NCI-H524 (cell line): ENCODE data around the gene SLC16A8.

Experiments used
- DNase-seq, 2 experiments: peaks; one replicate each; lab custom pipeline; 2025; lab: John Stamatoyannopoulos, UW

The SLC16A8 gene

GRCh38 chr22:38112381-38112780 lies 28.4 kb upstream of the SLC16A8 start:
- DNase-seq = no peak

DNA sequence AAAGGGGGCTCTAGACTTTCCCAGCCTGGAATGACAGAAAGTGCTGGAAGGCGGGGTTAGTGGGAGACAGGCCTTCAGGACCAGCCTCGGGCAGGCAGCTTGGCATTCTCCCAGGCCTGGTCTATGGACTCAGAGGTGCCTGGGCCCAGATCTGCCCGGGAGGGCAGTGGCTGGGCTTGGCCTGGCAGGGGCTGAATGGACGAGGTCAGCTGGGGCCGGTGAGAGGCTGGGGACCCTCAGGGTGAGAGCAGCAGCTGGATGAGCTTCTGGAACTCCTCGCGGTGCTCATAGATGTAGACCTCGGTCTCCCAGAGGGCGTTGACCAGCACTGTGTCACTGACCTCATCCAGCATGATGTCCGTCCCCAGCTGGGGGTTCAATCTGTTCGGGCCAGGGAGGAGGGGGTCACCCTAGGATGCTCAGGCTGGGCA lies 28.0 kb upstream of the SLC16A8 start:
- DNase-seq = no peak

DNA sequence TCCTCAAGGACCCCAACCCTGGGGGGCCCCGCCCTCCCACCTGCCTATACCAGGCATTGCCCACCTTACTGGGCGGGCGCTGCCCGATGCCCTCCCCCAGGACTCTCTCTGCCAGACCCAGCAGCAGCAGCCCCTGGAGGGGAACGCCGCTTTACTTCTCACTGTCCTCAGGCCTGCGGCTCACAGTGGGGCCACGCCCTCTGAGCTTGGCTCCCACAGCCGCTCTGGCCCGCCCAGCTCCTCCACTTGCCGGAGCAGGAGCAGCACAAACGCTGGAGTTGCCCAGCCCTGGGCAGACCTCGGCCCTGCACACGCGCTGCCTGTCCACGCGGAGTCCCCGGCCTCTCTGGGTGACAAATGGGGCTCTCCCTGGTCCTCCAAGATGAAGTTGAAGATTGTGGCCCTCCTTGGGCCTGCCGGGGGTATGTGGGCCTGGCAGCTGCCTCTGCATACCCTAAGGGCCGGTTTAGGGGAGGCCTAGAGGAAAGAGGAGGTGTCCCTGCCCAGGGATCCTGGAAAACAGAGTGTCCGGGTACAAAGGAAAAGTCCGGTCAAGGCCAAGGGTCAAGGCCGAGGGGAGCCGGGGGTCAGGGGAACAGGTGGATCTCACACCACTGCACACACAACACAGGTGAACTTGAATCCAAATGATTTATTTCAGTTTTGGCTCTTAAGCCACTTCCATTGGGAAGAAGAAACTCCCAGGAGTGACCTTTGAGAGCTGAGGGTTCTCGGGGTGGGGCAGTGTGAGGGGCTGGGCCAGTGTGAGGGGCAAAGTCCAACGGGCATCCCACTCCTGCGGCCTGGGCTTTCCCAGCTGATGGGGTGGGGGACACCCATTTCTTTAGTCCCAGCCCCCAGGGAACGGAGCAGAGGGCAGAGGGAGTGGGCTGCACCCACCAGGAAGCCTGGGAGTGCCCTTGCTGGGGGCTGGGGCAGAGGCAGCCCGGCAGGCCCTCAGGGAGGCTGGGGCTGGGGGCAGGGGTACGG lies 27.2 kb upstream of the SLC16A8 start:
- no peak for DNase-seq

DNA sequence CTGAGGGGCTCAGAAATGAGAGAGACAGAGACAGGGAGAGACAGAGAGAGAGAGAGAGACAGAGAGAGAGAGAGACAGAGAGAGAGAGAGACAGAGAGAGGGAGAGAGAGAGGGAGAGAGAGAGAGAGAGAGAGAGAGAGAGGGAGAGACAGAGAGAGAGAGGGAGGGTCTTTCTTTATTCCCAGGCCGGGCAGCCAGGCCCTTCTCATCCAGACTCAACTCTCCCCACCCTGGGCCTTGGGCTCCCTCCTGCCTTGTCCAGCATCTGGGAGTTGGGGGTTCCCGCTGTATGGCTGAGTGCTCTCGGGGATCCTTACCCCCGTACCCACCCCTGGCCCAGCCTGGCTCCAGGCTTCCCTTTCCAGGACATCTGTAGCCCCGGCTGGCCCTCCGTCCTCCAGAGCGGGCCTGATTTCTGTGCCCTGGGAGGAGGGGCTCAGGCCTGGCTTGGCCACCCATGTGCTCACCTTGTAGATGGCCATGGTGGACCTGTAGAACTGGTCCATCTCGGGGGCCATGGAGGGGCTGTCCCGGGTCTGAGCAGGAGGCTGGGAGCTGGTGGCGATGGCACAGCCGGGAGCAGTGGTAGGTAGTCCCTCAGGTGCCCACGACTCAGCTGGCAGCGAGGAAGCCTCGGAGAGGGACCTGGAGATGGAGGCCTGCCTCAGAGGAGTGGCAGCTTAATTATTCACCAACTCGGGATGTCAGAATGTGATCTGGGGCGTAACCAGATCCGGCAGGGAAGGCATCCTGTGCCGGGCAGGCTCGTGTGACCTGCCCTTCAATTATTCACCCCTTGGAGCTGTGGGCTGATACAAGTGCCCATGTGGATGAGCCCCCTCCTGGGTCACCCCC lies 26.3 kb upstream of the SLC16A8 start, which contains the start of gene BAIAP2L2:
Gene BAIAP2L2 (minus strand): TSS at position 677 of the 855 bp plus-strand sequence. CDS start 159 bp downstream, at position 518.
- DNase-seq = no peak

- no peak for DNase-seq
Observed at GRCh38 chr22:38109371-38110001, 25.5 kb upstream of the SLC16A8 start.

- DNase-seq = no peak
Observed at GRCh38 chr22:38108561-38109319, 24.8 kb upstream of the SLC16A8 start.

DNA sequence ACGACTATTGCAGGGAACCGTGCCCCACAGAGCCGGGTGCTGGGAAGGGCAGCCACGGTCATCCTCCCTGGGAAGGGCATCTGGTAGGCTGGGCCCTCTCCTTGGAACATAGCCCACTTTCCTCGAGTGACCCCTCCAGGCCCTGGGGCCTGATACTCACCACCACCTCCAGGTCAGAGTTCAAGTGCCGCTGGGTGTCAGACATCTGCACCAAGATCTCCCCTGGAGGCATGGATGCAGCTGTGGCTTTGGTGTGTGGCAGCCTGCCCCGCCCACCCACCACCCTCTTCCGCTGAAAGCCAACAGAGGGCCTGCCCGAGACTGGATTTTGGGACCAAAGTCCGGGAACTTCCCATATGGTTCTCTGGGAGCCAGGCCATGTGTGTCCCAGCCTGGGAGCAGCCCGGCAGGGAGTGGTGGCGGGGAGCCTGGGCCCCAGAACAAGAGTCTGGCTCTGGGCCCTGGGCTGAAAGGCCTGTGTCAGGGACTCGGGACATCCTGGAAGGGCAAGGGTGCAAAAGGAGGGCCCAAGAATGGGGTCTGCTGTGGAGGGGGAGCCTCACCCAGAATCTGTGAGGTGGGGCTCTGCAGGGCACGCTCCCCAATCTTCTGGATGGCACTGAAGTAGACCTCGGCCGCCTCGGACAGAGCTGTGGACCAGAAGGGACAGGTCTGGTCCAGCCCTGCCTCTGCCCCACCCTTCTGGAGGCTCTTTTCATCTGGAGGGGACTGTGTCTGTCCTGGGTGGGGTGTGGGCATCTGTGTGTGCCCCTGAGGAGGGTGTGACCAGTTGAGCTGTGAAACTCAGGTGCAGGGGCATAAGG lies 23.9 kb upstream of the SLC16A8 start:
- DNase-seq = peak in 1 of 2 experiments; percentile 15

DNA sequence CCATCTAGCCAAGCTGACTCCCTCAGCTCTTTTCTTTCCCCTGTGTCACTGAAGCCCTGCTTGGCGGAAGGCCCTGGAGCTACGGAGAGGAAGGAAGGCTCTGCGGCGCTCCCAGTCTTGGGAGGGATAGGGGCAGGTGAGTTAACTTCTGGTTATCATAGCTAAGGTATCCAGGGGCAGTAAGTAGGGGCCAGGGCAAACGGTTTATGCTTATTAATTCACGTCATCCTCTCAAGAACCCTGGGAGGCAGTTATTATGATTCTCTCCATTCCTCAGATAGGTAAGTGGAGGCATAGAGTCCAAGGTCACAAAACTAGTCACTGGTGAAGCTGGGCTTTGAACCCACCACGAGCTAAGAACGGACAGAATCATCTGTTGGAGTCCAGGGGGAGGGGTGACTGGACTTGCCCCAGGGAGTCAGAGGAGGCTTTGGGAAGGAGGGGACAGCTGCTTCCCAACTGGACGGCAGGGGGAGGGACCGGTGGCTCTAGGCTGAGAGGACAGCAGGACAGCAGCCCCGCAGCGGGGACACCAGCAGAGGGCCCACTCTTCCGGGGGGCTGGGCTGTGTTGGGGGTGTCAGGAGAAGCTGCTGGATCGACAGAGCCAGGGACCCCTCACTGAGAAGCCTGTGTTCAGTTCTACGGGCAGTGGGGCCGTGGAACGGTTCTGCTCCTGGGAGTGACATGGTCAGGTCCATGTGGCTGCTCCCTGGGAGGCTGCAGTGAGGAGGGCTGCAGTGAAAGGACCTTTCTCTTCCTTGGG lies 23.0 kb upstream of the SLC16A8 start:
- no peak for DNase-seq

- DNase-seq = no peak
Observed at GRCh38 chr22:38104084-38104483, 20.1 kb upstream of the SLC16A8 start.

- no peak for DNase-seq
Observed at GRCh38 chr22:38103641-38104040, 19.7 kb upstream of the SLC16A8 start.

DNA sequence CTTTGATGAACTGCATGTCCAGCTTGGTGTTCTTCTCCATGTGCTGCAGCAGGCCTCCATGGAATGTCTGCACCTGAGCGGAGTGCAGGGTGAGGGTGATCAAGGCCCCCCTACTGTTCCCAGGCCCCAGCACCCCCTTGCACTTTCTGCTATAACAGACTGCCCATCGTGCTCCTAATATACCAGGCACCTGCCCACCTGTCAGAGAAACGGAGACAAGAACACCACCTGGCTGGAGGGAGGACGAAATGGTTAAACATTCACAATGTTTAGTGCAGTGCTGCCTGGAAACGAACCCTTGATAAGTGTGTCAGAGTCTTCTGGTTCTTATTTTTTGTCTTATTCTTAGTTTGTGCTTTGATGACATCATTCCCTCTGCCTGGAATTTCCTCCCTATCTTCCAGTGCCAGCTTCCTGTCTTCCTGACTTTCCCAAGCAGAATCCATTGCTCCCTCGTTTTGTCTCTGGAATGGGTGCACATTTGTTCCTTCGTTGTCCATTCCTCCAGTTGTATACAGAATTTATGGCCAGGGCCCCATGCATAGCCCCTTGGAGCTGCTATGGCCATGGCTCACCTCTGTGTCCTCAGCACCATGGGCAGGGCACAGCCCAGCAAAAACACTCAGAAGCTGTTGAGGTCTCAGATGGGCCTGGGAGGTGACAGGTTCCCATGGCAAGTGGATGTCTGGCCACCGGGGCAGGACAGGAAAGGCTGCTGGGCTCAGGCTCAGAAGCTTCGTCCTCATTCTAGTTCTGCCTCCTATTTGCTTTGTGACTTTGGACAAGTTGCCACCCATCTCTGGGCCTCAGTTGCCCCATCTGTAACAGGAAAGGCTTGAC lies 14.6 kb upstream of the SLC16A8 start:
- DNase-seq = no peak

- DNase-seq = no peak
Observed at GRCh38 chr22:38097557-38098409, 13.8 kb upstream of the SLC16A8 start.

DNA sequence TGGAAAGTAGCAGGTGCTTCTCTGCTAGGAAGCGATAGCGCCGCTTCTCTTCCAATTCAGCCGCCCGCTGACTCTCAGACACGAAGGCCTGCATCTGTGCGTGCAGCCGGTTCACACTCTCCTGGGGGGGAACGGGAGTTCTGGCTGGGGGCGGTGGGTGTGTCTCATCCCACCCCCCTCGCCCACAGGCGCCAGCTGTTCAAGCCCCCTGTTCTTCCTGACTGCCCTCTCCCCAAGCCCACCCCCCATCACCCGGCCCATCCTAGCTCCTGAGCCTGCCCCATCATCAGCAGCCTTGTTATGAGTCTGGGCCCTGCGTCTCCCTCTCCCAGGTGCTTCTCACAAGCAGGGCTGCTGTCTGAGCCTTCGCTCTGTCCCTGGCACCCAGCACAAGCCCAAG lies 13.1 kb upstream of the SLC16A8 start:
- no peak for DNase-seq

DNA sequence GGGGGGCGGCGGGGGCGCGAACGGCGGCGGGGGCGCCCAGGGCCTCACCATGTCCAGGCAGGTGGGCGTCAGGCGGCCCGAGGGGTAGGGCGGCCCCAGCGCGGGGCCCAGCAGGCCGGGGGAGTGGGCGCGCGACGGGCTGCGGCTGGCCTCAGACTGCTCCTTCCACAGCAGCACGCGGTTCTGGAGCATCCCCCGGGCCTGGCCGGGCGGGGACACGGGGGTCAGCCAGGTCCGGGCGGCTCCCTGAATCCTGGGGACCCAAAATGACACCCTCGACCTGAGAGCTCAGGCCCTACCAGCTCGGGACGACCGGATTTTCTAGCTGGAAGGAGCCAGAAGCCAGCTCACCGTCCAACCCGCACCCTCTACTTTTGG lies 5.5 kb upstream of the SLC16A8 start:
- no peak for DNase-seq

- no peak for DNase-seq
Observed at GRCh38 chr22:38088629-38089473, 4.9 kb upstream of the SLC16A8 start.

DNA sequence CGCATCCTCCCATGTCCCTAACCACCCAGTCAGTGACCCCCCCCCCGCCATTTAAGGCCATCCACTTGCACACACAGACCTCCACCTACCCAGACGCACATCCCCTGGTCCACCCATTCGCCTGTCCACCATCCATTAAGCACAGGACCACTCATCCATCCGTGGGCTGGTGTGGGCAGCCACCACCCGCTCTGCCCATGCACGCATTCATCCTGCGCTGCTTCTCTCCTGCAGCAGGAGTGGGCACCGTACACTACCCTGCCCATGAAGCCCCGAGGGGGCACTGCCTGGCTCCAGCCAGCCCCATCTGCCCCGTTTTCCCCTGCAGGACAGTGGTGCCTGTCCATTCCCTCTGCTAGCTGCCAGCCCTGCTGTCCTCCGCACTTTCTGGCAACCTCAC lies 3.9 kb upstream of the SLC16A8 start:
- DNase-seq = no peak

- no peak for DNase-seq
Observed at GRCh38 chr22:38086942-38087341, 3.0 kb upstream of the SLC16A8 start.
